GM18511 (cell line): ENCODE results near the gene ATP5F1E.
"Not testable (repeated sequence)": the region's sequence is repeated elsewhere in the genome, so short reads cannot be mapped to it uniquely, and the experiment has no call there.

Experiments used
- ATAC-seq: cut with Tn5 transposase; IDR thresholded peaks from one replicate; pipeline ENCODE4 v1.9.1; 2021; ENCODE audit warnings: mild to moderate bottlenecking, moderate library complexity; ENCODE audit not compliant: unreplicated experiment

Gene ATP5F1E

DNA sequence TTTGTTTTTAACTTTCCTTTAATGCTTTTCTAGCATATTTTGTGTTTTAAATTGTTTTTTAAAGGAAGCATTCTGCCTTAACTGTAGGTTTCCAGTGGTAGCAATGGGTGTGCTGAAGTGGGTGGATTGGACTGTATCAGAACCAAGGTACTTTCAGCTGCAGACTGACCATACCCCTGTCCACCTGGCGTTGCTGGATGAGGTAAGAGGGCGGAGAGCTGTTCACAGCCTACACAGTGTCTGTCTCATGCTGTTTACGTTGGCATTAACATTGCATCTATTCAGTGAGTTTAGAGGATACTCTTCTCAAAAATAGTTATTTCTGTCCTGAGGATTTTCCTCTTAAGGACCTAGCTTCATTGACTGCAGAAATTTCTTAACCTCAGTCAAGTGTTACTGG lies 39.2 kb downstream of the ATP5F1E start:
- no peak for ATAC-seq

DNA sequence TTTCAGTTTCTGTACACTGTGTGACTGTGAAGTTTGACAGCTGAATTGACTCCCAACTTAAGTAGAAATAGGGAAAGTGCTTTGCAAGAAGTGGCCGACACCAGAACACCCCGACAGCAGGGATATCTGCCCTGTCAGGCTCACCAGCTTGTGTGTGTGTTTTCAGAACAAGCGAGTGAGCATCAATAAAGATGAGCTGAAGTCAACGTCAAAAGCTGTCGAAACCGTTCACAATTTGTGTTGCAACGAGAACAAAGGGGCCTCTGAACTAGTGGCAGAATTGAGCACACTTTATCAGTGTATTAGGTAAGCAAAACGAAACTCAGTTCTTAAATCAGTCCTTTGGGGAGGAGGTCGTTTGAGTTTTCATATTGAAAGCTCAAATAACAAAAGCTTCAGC lies 40.4 kb downstream of the ATP5F1E start:
- ATAC-seq, result no peak

DNA sequence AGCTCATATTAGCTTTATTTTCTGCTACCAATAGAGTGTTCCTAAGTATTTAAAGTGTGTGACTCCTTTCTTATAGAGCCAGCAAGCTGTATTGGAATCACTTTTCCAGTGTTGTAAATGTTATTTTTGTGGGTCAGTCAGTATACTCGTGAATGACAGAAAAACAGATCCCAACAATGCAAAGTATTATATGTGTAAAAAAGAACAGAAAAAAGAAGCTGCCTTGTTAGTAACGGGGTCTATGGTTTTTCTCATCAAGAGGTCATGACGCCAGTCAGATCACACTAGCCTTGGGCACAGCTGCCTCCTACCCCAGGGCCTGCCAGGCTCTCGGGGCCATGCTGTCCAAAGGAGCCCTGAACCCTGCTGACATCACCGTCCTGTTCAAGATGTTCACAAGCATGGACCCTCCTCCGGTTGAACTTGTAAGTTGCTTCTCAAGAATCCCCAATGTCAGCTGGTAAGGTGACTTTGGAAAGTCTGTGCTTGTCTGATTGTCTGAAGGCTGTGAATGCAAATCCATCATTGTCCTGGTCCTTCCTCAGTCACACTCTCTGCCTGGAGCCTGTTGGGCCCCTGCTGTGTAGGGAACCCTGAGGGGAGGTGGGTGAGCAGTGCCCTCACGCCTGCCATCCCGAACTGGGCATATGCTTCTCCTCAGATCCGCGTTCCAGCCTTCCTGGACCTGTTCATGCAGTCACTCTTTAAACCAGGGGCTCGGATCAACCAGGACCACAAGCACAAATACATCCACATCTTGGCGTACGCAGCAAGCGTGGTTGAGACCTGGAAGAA lies 41.3 kb downstream of the ATP5F1E start:
- ATAC-seq, result no peak

DNA sequence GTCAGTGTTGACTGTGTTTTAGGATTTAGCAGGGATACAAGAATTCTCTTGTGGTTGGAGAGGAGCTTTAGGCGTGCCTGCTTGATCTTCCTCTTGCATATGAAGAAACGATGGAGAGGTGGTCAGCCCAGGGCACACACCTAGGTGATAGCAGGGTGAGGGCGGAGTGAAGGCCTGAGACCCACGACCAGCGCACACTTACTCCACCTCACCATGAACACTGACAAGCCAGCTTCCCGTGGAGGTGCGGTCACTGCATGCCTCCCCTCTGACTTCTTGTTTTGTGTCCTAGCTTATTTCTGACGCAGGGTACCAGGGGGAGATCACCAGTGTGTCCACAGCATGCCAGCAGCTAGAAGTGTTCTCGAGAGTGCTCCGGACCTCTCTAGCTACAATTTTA lies 42.9 kb downstream of the ATP5F1E start:
- ATAC-seq, result no peak

DNA sequence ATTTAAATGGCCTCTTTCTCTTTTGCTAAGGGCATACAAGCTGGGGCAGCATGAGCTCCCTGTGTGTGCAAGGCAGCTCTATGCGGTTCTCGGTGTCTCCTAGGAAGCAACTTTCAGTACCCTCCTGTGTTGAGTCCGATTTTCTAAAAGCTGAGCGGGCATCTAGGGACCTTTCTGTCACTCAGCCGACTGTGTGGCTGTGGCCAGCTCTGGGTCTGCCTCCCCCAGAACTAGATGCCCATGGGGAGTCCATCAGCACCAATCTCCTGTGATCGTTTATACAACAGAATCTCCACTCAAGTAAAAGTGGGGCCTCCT lies 43.6 kb downstream of the ATP5F1E start:
- no peak for ATAC-seq

DNA sequence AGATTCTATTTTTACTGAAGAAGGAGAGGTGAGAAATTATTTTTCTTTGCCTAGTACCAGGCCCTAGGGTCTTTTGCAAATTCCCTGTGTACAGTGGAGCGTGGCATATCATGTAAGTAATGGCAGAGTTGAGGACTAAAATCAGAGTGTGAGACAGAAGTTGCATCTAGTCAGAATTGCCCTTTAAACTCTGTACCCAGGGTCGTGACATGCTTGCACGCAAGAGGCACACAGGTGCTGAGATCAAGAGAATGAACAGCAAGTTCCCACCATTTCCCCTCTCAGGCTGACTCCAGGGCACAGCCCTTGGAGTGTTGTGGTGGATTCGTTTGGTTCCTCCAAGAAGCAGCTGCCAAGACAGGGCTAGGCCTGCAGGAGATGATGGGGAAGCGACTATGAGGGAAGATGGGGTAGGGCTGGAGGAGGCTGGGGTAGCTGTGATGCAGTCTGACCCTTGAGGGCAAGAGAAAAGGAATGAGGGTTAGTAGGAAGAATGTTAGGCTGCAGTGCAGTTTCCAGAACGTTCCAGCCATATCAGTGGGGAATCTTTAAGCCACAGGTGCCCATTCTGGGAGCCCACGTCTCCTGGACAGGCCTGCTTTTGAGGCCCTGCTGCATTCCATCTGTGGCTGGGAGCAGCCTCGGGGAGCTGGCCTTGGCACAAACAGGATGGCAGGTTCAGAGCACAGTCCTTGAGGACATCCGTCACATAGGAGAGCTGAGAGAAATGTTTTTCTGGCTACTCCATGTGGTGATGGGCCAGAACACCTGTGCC lies 44.2 kb downstream of the ATP5F1E start:
- no peak for ATAC-seq

DNA sequence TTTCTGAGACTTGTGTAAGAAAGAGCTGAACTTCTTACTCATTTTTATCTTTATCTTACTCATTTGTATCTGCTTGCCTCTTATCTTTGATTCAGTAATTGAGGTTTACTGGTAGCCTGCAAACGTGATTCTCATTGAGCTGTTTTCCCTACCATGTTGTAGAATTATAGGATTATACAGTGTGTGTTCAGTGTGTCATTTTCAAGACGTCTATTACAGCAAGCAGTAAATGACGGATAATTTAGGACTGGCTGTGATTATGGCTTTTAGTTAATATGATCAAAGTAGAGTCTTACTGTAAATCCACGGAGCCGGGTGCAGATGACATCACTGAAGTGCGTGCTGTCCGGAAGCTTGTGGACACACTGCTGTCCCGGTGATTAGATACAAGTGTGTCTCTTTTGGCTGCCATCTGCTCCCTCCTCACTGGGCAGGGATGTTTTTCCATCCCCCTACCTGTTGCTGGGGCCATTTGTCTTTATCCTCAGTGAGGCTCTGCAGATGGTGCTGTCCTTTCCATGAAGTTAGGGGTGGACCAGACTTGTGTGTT lies 45.1 kb downstream of the ATP5F1E start:
- no peak for ATAC-seq

DNA sequence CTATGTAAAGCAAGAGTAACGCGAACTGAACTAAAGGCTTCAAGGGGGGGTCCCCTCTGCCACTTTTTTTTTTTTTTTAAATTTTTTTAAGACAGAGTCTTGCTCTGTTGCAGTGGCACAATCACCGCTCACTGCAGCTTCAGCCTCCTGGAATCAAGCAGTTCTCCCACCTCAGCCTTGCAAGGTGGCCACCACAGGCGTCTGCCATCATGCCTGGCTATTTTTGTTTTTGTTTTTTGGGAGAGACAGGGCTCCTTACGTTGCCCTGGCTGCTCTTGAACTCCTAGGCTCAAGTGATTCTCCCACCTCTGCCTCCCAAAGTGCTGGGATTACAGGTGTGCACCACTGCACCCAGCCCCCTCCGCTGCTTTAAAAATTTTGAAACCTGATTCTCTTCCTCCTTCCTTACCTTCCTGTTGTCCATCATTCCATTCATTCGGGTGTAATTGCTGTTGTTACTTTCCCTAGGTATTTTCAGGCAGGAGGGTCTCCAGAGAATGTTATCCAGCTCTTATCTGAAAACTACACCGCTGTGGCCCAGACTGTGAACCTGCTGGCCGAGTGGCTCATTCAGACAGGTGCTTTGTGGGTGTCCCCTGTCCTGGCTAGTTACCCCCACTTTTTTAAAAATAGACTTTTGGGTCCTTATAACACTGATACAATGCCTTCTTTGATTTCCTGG lies 45.7 kb downstream of the ATP5F1E start:
- ATAC-seq, result no peak

DNA sequence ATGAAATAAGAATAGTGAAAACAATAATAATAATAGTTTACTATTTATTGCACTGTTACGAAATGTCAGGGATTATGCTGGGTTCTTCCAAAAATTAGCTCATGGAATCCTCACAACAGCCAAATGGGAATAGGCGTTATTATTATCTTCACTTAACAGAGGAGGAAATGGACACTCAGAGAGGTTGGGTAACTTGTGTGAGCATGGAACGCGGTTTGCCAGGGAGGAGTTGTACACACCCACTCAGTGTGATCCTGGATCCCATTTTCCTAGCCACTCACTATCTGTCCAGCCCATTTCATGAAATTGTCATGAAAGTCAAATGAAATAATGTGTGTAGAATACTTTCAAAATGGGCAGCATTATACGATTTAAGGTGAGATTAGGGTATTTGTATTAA lies 46.5 kb downstream of the ATP5F1E start:
- ATAC-seq, result no peak

DNA sequence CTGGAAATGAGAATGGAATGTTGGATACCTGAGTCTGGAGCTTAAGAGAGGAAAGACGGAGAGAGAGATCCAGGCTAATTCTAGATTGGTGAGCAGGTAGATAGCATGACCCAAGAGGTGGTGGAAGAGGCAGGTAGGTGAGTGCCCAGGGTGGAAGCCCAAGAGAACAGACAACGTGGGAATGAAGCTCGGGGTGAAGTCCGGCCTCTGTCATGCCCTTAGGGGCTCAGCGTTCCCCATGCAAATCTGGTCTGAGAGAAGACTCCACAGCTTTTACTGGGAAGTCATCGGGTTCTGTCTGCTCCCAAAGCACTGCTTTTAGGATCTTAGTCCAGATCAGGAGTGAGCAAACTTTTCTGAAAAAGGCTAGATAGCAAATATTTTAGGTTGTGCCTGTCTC lies 47.4 kb downstream of the ATP5F1E start:
- no peak for ATAC-seq

DNA sequence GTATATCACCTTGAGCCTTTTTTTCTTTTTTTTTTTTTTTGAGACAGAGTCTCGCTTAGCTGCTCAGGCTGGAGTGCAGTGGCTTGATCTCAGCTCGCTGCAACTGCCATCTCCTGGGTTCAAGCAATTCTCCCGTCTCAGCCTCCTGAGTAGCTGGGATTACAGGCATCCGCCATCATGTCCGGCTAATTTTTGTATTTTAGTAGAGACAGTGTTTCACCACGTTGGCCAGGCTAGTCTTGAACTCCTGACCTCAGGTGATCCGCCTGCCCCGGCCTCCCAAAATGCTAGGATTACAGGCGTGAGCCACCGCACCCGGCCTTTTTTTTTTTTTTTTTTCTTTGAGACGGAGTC lies 49.0 kb downstream of the ATP5F1E start:
- ATAC-seq, result not testable (repeated sequence)

DNA sequence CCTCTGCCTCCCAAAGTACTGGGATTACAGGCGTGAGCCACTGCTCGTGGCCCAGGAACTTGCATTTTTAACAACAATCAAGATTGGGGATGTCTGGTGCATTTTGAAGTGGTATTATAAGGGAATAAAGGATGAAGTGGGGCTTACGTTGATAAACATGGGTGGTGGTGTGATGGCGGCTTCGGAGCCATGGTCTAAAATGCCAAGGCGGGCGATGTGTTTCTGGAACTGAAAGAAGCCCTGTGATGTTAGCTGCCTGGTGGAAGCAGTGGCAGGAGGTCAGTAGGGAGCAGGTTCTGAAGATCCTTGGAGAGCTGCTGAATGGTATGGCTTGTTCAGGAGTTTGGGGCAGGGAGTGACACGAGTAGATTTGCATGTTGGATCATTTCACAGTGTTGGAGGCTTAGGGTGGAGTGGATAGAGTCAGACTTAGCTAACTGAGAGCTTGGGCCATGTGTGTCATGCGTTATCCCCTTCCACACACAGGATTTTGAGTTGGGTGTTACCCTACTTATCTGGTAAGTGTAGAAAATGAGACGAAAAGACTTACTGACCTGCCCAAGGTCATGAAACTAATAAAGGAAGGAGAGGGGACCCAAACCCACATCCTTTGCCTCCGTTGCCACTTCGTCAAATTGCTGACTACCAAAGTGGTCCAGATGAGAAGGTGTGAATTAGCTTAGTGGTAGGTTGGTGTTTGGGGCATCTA lies 49.6 kb downstream of the ATP5F1E start:
- ATAC-seq, result no peak

DNA sequence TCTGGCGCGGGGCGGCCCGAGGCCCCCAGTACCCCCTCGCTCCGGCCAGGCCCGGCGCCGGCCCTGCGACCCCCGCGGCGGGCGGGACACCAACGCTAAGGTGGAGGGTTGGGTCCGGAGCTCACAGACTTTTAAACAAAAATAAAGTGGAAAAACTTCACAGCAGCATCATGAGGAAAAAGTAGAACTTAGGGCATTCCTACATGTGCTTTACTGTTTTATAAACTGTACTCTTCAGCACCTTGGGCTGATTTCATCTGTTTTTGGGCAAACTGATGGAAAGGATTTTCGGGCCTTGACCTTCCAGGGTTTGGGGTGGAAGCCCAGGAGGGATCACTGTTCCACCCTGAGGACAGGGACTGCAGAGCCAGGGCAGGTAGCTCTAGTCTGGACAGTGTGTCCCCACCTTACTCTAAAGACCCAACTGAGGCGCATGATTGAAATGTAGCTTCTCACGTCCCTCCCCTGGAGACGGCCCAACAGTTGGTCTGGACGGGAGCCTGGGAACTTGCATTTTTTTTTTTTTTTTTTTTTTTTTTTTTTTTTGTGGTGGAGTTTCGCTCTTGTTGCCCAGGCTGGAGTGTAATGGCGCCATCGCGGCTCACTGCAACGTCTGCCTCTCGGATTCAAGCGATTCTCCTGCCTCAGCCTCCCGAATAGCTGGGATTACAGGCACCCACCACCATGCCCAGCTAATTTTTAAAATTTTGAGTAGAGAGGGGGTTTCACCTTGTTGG lies 50.3 kb downstream of the ATP5F1E start:
- ATAC-seq, result peak; percentile 23

DNA sequence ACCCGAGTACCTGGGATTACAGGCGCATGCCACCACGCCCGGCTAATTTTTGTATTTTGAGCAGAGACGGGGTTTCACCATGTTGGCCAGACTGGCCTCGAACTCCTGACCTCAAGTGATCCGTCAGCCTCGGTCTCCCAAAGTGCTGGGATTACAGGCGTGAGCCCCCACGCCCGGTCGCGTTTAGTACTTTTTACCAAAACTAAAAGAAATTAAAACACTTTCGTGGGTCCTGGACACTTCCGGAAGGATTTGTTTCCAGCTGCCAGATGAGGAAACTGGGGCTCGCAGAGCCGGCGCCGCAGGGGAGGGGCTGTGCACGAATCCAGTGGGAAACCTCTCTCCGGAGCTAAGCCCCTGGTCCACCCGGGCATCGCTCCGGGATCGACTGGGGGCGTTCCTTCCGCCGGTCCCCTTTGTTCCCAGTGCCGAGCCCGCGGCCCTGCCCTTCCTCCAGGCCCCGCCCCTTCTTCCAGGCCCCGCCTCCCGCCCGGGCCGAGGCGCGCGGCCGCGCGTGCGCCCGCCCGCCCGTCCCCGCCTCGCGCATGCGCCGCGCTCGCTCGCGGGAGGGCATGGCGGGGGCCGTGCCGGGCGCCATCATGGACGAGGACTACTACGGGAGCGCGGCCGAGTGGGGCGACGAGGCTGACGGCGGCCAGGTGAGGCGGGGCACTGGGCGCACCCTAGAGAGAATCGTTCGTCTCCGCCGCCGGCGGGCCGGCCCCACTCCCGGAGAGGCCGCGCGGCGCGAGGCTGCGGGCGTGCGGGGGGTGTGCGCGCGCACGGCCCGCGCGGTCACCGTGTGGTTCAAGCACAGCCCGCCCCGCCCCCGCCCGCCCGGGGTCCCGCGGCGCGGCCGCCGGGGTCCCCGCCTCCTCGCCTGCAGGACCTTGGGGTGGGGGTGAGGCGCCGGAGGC lies 51.2 kb downstream of the ATP5F1E start, which contains the start of gene NELFCD:
Gene NELFCD, plus strand, starts transcription at position 546 of the 917 bp plus-strand sequence. Its CDS starts 54 bp downstream, at position 600.
- ATAC-seq, result peak; percentile 84

DNA sequence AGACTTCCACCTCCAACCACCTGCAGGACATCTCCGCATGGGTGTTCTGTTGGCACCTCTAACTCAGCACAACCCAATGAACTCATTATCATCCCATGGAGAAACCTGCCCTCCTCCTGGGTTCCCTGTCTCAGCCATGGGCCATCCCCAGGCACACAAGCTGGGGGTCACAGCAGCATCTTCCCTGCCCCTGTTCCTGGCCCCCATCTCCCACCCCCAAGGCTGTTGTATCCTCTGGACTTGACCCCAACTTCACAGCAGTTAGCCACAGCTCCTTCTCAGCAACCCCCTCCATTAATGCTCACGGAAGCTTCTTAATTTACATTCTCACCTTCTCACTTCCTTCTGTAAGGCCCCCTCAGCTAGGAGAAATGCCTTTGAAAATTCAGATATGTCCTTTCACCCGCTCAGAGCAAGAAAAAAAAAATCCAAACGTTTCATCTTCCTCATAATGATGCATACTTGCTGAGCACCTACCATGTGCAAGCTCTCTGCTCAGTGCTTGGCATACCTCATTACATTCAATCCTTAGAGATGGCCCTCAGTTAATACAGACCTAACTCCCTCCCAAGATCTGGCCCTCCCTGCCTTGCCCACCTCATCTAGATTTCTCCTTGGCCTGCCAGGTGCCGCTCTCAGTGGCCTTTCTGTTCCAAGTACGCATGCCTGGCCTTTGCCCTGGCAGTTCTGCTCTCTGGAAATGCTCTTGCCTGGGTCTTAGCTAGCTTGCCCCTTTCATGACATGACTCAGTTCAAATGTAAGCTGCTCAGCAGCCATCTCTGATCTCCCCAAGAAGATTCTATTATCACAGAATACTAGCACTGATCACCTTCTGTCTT lies 53.6 kb downstream of the ATP5F1E start:
- ATAC-seq, result no peak

DNA sequence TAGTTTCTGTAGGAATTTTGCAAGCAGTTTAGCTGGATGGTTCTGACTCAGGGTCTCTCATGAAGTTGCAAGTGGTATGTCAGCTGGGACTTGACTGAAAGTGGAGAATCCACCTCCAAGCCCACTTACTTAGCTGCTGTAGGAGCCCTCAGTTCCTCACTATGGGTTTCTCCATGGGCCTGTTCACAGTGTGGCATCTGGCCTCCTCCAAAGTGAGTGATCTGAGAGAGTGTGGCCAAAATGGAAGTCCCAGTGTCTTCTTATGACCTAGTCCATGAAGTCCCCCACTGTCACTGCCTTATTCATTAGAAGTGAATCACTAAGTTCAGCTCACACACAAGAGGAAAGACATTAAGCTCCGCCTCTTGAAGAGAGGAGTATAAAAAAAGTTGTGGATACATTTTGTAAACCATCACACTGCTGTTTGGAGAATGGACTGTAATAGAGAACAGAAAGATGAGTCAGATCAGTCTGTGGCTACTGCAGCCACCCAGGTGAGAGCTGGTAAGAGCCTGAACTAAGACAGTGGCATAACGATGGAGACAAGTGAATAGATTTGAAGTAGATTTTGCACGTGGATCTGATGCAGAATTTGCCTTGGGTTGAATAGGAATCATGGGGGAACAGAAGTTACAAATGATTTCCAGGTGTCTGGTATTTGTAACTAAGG lies 55.9 kb downstream of the ATP5F1E start:
- no peak for ATAC-seq
